Muscle of leg (tissue), 11 donors: Measurements from ENCODE around the gene SH3BGR. TPM values are rescaled to one million over a fixed set of nuclear protein-coding genes. Genes with fewer than 3 reads are reported as not detected.

Source experiments
- DNase-seq: peaks from one replicate; pipeline ENCODE4 v3.0.0; 2013
- H3K27ac ChIP-seq: one replicate; pipeline ENCODE4 v1.5.1; 2013; ENCODE audit warnings: mild to moderate bottlenecking, low read length, control low read depth
- H3K27me3 ChIP-seq: one replicate; pipeline ENCODE4 v1.6.1; 2013; ENCODE audit warnings: low read length; ENCODE audit not compliant: control insufficient read depth, insufficient read depth
- H3K36me3 ChIP-seq: one replicate; pipeline ENCODE4 v1.6.1; 2013; ENCODE audit warnings: low read length; ENCODE audit not compliant: control insufficient read depth, insufficient read depth
- H3K4me1 ChIP-seq: one replicate; pipeline ENCODE4 v1.6.1; 2013; ENCODE audit warnings: low read length; ENCODE audit not compliant: control insufficient read depth, insufficient read depth
- H3K4me3 ChIP-seq: one replicate; pipeline ENCODE4 v1.5.1; 2013; ENCODE audit warnings: low read length, control low read depth
- H3K9me3 ChIP-seq: replicated peaks from 2 replicates; pipeline ENCODE4 v1.6.1; 2013; ENCODE audit warnings: low read depth, low read length; ENCODE audit not compliant: control insufficient read depth
- WGBS: methylation state at CpG from one replicate; pipeline ENCODE4 v1.1.5; 2013; ENCODE audit warnings: missing lambda C conversion rate; ENCODE audit not compliant: insufficient coverage; 5-methylcytosine and 5-hydroxymethylcytosine counted together
- polyA plus RNA-seq, 8 donors: library from polyadenylated mRNA; unstranded; fragments of 120-200 nt; gene quantifications; one replicate each; pipeline versions ENCODE4 v1.2.1 to v1.2.3, GENCODE V29; 2013; ENCODE audit warnings: inconsistent platforms in 1 of 8, low replicate concordance in 1 of 8; ENCODE audit not compliant: insufficient read length in 8 of 8, insufficient read depth in 1 of 8
- total RNA-seq: library from RNA; stranded (reverse); fragments of 120-200 nt; gene quantifications from one replicate; pipeline ENCODE4 v1.2.4, GENCODE V29; 2013

Gene SH3BGR
- total and polyA plus RNA-seq, 9 donors: 105 to 179 (median 159) TPM

DNA sequence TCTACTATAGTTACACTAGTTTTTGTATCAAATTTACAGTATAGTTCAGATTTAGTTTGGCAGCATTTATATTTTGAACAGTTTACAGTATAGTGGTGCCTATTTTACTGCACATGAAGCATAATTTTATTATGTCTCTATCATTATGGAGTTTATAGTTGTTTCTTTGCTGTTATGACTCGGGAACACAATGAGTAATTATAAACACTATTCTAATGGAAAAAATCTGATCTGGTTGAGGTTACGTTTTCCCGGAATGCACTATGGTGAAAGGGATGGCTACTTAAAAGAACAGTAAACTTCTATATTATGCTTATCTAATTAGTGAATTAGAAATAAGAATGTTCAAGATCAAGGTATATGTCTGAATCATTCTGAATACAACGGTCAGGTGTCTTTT lies 16.8 kb upstream of the SH3BGR start:
- H3K27ac ChIP-seq: no peak overlapping the region
- WGBS: no CpG with 5 or more reads among the region's 4 CpGs
- no peaks in the 10 kb centered on the region for H3K36me3 ChIP-seq
- H3K9me3 ChIP-seq: no peaks in the 10 kb centered on the region
- no peaks in the 10 kb centered on the region for H3K4me1 ChIP-seq
- DNase-seq: no peak
- no peak overlapping the region for H3K4me3 ChIP-seq
- no peaks in the 10 kb centered on the region for H3K27me3 ChIP-seq

DNA sequence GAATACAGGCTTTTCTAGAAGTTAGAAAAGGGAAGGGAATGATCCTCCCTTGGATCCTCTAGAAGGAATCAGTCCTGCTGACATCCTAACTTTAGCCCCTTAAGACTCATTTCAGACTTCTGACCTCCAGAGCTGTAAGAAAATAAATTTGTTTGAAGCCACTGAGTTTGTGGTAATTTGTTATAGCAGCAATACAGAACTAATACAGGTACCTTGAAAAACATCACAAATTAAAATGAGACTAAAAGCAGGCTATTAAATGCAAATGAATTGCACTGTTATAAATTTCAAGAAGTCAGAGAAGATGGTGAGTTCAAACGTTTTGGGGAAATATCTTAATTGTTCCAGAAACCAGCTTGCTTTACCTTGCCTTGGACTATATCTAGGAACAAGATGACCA lies 12.5 kb upstream of the SH3BGR start:
- no peaks in the 10 kb centered on the region for H3K36me3 ChIP-seq
- H3K4me1 ChIP-seq: peaks cover 7% of the 10 kb centered on the region
- no peak overlapping the region for H3K4me3 ChIP-seq
- no peak for DNase-seq
- no peaks in the 10 kb centered on the region for H3K27me3 ChIP-seq
- H3K27ac ChIP-seq: no peak overlapping the region
- no peaks in the 10 kb centered on the region for H3K9me3 ChIP-seq
- WGBS: no CpG with 5 or more reads among the region's 1 CpG

DNA sequence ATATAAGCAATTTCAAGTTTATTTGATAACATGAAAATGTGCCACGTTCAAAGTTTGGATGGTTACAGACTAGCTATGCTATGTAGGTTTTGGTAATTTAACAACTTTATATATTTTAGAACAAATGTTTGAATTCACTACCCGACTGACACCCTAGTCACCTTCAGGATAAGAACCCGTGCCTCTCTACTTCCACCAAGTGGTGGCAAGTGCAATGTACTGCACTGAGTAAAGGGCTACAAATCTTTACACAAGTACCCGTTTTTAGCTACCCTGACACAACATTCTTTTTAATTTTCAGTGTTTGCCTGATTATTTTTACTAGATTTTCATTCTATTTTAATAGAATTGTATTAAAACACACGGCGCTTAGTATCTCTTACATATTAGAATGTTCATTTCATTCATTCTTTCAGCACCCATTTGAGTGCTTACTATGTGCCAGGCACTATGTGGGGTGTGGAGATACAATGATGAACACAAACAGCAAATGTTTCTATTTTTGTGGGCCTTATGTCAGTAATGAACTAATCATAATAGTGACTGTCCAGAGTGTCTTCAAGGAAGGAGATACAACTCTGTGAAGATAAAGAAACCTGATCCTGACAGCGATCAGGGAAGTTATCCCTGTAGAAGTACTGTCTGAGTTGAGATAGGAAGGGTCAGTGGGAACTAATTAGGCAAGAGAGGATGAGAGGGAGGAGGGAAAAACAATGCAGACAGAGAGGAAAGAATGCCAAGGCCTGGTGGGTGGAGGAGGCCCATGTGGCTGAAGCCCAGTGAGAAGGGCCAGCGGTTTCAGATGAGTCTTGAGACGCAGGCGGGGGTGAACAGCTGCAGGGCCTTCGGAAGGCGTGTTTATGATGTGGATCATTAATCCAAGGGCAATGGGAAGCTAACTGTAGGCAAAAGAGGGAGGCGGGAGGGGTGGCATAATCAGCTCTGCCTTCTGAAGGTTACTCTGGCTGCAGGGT lies 10.0 kb upstream of the SH3BGR start:
- DNase-seq: no peak
- H3K36me3 ChIP-seq: no peaks in the 10 kb centered on the region
- H3K27ac ChIP-seq: no peak overlapping the region
- no peak overlapping the region for H3K4me3 ChIP-seq
- no peaks in the 10 kb centered on the region for H3K27me3 ChIP-seq
- WGBS: 67% methylated on average over 7 of the region's 13 CpGs
- H3K9me3 ChIP-seq: no peaks in the 10 kb centered on the region
- peaks cover 14% of the 10 kb centered on the region for H3K4me1 ChIP-seq

DNA sequence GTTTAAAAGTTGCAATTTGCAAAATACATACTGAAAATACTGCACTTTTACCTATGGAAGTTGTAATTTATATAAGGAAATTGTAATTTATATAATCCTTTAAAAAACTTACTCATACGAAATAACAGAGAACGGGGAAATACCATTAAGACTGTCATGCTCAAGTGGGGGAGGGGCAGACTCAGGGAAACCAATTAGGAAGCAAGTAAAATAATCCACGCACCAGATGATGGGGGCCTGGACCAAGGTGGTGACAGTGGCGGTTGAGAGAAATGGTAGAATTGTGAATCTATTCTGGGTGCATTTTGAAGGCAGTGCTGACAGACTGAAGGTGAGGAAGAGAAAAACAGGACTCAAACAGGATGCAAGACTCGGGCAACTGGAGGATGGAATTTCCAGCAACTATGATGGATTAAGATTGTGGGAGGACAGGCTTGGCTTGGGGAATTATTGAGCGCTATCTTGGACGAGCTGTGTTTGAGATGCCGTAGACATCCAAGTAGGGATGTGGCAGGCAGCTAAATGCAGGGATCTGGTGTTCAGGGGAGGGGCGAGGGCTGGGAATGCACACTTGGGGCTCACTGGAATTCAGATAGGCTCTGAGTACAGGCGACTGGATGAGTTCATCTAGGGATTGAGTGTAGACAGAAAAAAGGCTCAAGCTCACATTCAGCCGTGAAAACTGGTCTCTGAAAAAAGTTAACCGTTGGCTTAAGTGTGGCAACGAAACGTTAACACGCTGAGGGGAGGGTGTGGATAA lies 7.2 kb upstream of the SH3BGR start:
- peaks cover 14% of the 10 kb centered on the region for H3K4me1 ChIP-seq
- H3K27me3 ChIP-seq: no peaks in the 10 kb centered on the region
- H3K27ac ChIP-seq: peak overlapping the region; percentile 89
- 2% methylated on average over 13 of the region's 15 CpGs for WGBS
- H3K4me3 ChIP-seq: peak overlapping the region; percentile 86
- peaks cover 3% of the 10 kb centered on the region for H3K9me3 ChIP-seq
- no peaks in the 10 kb centered on the region for H3K36me3 ChIP-seq
- peak; percentile 63 for DNase-seq

DNA sequence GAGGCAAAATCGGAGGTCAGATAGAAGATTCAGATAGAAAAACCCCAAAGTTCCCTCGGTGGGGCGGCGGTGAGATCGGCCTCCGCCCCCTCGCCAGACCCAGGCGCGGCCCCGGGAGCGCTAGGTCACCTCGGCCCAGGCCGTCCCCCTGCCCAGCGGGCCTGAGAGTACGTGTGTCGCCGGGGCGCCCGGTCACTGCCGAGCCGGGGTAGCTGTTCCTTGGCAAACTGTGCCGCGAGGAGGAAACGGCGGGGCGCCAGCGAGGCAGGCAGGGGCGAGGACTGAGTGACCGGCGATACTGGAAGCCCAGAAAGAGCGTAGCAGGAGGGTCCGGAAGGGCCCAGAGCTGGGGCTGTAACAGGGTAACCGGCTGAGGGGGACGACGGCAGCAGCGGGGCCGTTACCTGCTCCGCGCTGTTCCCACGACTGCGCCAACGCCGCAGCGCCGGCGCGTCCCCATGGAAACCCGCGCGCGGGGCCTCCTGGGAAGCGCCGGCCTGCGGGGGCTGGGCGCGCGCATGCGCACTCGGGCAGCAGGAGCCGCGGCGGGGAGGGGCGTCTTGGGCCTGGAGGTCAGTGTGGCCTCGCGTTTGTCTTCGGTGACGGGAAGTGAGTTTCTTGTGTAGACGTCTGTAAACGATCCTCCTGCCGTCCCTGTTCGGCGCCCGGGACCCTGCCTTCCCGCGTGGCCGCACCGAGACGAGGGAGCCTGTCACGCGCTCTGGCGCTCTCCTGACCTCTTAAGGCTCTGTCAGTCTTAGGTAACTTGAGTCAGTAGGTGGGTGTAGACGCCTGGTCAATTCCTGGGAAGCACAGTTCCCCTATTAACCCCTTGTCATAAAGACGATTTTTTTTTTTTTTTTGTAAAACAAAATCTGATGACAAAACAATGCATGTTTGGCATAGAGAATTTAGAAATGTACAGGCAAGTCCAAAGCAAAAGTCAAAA lies 6.2 kb upstream of the SH3BGR start, which contains the start of gene LCA5L:
LCA5L (minus strand) TSS at position 458 of the 949 bp plus-strand sequence. CDS start 17,285 bp downstream, outside the sequence.
- H3K27ac ChIP-seq: peak within 1 kb of the TSS; percentile 89
- peaks cover 14% of the 10 kb centered on the region for H3K4me1 ChIP-seq
- no peaks in the 10 kb centered on the region for H3K27me3 ChIP-seq
- H3K9me3 ChIP-seq: peaks cover 3% of the 10 kb centered on the region
- DNase-seq: peak; percentile 95
- WGBS: under 1% methylated on average over 76 of the region's 83 CpGs
- H3K4me3 ChIP-seq: peak within 1 kb of the TSS; percentile 86
- H3K36me3 ChIP-seq: no peaks in the 10 kb centered on the region

DNA sequence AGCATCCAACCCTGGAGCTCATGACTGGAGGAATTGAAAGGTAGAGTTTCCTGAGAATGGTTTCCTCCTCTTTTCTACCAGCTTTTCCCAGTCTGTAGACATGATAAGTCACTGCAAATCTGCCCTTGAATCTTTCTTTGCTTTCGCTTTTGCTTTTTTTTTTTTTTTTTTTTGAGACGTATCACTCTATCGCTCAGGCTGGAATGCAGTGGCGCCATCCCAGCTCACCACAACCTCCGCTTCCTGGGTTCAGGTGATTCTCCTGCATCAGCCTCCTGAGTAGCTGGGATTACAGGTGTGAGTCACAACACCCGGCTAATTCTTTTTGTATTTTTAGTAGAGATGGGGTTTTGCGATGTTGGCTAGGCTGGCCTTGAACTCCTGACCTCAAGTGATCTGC lies 4.5 kb upstream of the SH3BGR start:
- H3K4me1 ChIP-seq: peaks cover 21% of the 10 kb centered on the region
- H3K4me3 ChIP-seq: no peak overlapping the region
- no peaks in the 10 kb centered on the region for H3K27me3 ChIP-seq
- 87% methylated on average over 3 of the region's 7 CpGs for WGBS
- DNase-seq: no peak
- H3K27ac ChIP-seq: no peak overlapping the region
- no peaks in the 10 kb centered on the region for H3K36me3 ChIP-seq
- H3K9me3 ChIP-seq: peaks cover 3% of the 10 kb centered on the region

DNA sequence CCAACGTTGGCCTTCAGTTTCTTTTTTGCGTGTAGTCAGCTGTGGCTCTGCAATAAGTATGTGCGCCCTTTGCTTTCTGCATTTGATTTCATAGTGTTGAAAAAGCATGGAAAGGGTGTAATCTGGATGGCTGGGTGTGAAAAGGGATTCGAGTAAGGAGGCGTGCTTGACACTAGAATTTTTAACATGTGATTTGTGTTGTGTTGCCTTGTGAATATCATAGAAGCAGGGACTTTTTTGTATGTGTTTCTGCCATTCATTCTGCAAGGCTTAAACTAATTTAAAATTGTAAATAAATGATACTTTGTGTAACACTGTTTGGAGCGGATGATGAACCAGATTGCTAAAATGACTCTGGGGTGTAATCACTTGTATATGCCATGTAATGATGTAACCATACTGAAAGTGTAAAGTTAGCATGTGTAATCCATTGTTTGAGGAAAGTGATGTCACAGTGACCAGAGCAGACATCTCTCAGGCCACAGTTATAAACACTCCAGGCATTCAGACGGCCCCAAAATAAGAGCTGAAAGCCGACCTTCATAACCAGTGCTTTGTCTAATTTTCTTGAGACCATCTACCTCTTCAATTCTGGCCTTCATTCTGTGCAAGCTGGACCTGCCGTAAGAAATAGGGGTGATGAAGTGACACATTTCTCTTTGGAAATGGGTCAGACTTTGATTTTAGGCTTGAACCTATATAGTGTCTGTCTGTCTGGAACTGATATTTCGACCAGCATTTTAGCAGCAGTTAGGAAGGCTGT lies 618 bp downstream of the SH3BGR start:
- H3K9me3 ChIP-seq: peaks cover under 1% of the 10 kb centered on the region
- H3K4me3 ChIP-seq: peak overlapping the region; percentile 40
- no peaks in the 10 kb centered on the region for H3K27me3 ChIP-seq
- 45% methylated on average over 5 of the region's 10 CpGs for WGBS
- peak; percentile 88 for DNase-seq
- H3K4me1 ChIP-seq: peaks cover 26% of the 10 kb centered on the region
- H3K36me3 ChIP-seq: no peaks in the 10 kb centered on the region
- H3K27ac ChIP-seq: peak overlapping the region; percentile 93

DNA sequence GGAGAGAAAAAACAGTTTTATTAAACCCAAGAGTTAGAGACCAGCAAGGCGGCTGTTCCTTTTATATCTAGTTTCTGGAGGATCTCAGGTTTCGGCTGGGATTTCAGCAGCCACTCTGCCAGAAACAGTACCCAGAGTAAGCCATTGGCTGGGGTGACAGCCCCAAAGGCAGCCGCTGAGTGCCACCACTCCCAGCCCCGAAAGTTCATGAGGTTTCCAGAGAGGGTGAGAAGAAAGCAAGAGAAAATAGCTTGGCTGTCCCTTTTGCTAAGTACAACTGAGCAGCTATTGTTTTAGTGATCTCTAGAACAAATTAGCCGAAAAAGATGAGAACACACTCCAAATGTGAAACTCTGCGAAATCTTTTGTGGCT lies 1.2 kb downstream of the SH3BGR start:
- WGBS: 33% methylated on average over 2 of the region's 6 CpGs
- no peaks in the 10 kb centered on the region for H3K27me3 ChIP-seq
- peak overlapping the region; percentile 93 for H3K27ac ChIP-seq
- DNase-seq: peak; percentile 56
- H3K36me3 ChIP-seq: no peaks in the 10 kb centered on the region
- peak overlapping the region; percentile 40 for H3K4me3 ChIP-seq
- H3K9me3 ChIP-seq: no peaks in the 10 kb centered on the region
- peaks cover 26% of the 10 kb centered on the region for H3K4me1 ChIP-seq

DNA sequence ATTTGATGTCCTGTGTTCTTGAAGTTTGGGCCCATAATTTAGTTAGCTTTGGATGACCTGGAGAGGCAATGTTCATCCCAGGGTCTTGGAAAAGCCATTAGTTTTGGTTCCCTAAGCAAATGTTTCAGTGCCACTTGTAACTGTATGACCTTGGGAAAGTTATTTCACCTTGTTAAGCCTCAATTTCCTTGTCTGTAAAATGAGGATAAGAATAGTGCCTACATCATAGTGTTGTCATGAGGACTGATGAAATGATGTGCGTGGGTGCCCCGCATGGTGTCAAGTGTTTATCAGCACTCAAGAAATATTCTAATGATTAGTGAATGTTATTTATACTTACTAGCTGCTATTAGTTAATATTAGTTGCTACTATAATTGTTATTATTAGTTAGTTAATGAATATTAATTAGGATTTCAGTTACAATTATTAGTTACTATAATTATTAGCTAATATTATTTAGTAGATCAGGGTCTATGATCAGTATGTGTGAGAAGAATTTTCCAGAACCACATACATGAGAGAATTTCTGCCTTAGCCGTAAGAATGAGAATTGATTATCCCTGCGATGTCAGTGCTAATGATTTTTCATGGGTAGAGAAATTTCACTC lies 1.9 kb downstream of the SH3BGR start:
- Histone ChIP-seq H3K9me3 (no peaks in the 10 kb centered on the region), H3K4me3 (peak overlapping the region; percentile 40), H3K4me1 (peaks cover 26% of the 10 kb centered on the region), H3K27me3 (no peaks in the 10 kb centered on the region), H3K27ac (peak overlapping the region; percentile 93), H3K36me3 (no peaks in the 10 kb centered on the region)
- no CpG with 5 or more reads among the region's 4 CpGs for WGBS
- DNase-seq: no peak
